Smooth muscle cell (in vitro differentiated cells): ENCODE data around the gene PIK3R2. TPM values are rescaled to one million over a fixed set of nuclear protein-coding genes. Genes with fewer than 3 reads are reported as not detected.

Experiments
- DNase-seq: peaks from one replicate; lab custom pipeline; 2025; ENCODE audit not compliant: unreplicated experiment; lab: John Stamatoyannopoulos, UW
- H2AFZ ChIP-seq: fragments of 200-600 bp; sonication (generic); 2 replicates; pipeline ENCODE4 v1.6.0; 2016; ENCODE audit warnings: antibody characterized with exemption, low read depth, mild to moderate bottlenecking
- H3F3A ChIP-seq: fragments of 200-600 bp; sonication (generic); 2 replicates; pipeline ENCODE4 v1.6.0; 2017; ENCODE audit warnings: antibody characterized with exemption, low read depth
- H3K27ac ChIP-seq: fragments of 200-600 bp; sonication (generic); 2 replicates; pipeline ENCODE4 v1.5.1; 2016; ENCODE audit warnings: low read depth, mild to moderate bottlenecking
- H3K27me3 ChIP-seq: fragments of 200-600 bp; sonication (generic); 2 replicates; pipeline ENCODE4 v1.6.1; 2016; ENCODE audit warnings: low read depth, mild to moderate bottlenecking
- H3K36me3 ChIP-seq: fragments of 200-600 bp; sonication (generic); 2 replicates; pipeline ENCODE4 v1.5.1; 2016; ENCODE audit warnings: low read depth
- H3K4me1 ChIP-seq: fragments of 200-600 bp; sonication (generic); 2 replicates; pipeline ENCODE4 v1.5.1; 2016; ENCODE audit warnings: low read depth
- H3K4me2 ChIP-seq: fragments of 200-600 bp; sonication (generic); 2 replicates; pipeline ENCODE4 v1.6.0; 2016; ENCODE audit warnings: mild to moderate bottlenecking
- H3K4me3 ChIP-seq: fragments of 200-600 bp; sonication (generic); 2 replicates; pipeline ENCODE4 v1.5.1; 2016; ENCODE audit warnings: mild to moderate bottlenecking
- H3K79me2 ChIP-seq: fragments of 200-600 bp; sonication (generic); 2 replicates; pipeline ENCODE4 v1.6.0; 2016; ENCODE audit warnings: low read depth, mild to moderate bottlenecking
- H3K9ac ChIP-seq: fragments of 200-600 bp; sonication (generic); 2 replicates; pipeline ENCODE4 v1.6.0; 2016; ENCODE audit warnings: low read depth
- H3K9me3 ChIP-seq: fragments of 200-600 bp; sonication (generic); replicated peaks from 2 replicates; pipeline ENCODE4 v1.5.1; 2016; ENCODE audit warnings: low read depth
- H4K20me1 ChIP-seq: fragments of 200-600 bp; sonication (generic); 2 replicates; pipeline ENCODE4 v1.6.0; 2016; ENCODE audit warnings: low read depth
- CTCF ChIP-seq: fragments of 200-600 bp; sonication (generic); IDR thresholded peaks from 2 replicates; pipeline ENCODE4 v1.5.1; 2017; ENCODE audit warnings: borderline replicate concordance, mild to moderate bottlenecking, antibody characterized with exemption; ENCODE audit not compliant: insufficient read depth, poor library complexity, severe bottlenecking
- WGBS: methylation state at CpG from one replicate; pipeline ENCODE4 v1.1.7; 2016; ENCODE audit warnings: low lambda C conversion rate; 5-methylcytosine and 5-hydroxymethylcytosine counted together
- polyA plus RNA-seq: library from polyadenylated mRNA; unstranded; fragments of >200 nt; fragmentation: Nextera tagmentation; extraction: Ambion mirVana; gene quantifications from 2 replicates; pipeline ENCODE4 v1.2.1, GENCODE V29; 2016
- total RNA-seq: library from RNA; depleted of rRNA; stranded (reverse); fragments of >200 nt; gene quantifications from 2 replicates; pipeline ENCODE4 v1.2.3, GENCODE V29; 2014

Gene PIK3R2
- total and polyA plus RNA-seq, 2 experiments from 2014 or later = 22.9 to 50.1 TPM

- Histone ChIP-seq H3K36me3 (no peaks in the 10 kb centered on the region), H4K20me1 (no peaks in the 10 kb centered on the region), H2AFZ (no peak overlapping the region), H3K9me3 (no peaks in the 10 kb centered on the region), H3K4me2 (no peak overlapping the region), H3K4me1 (no peaks in the 10 kb centered on the region), H3K79me2 (no peaks in the 10 kb centered on the region), H3K27me3 (no peaks in the 10 kb centered on the region), H3K9ac (no peak overlapping the region), H3K27ac (no peak overlapping the region), H3K4me3 (no peak overlapping the region), H3F3A (no peaks in the 10 kb centered on the region)
- 71% methylated on average over 7 of the region's 7 CpGs for WGBS
- TF ChIP-seq CTCF = no peak
- DNase-seq = no peak
These were observed 61.9 kb downstream of the PIK3R2 start for GRCh38 chr19:18214779-18215433.

GRCh38 chr19:18216789-18217188 lies 63.8 kb downstream of the PIK3R2 start:
- H4K20me1 ChIP-seq = no peaks in the 10 kb centered on the region
- H3K9ac ChIP-seq = no peak overlapping the region
- TF ChIP-seq CTCF = no peak
- H3K4me1 ChIP-seq = no peaks in the 10 kb centered on the region
- no peaks in the 10 kb centered on the region for H3K9me3 ChIP-seq
- peaks cover 6% of the 10 kb centered on the region for H3K27me3 ChIP-seq
- H3K79me2 ChIP-seq = no peaks in the 10 kb centered on the region
- no peak overlapping the region for H2AFZ ChIP-seq
- no peak for DNase-seq
- H3K36me3 ChIP-seq = no peaks in the 10 kb centered on the region
- H3F3A ChIP-seq = no peaks in the 10 kb centered on the region
- WGBS = 90% methylated on average over 8 of the region's 8 CpGs
- H3K27ac ChIP-seq = no peak overlapping the region
- H3K4me3 ChIP-seq = no peak overlapping the region
- H3K4me2 ChIP-seq = no peak overlapping the region

GRCh38 chr19:18218159-18218558 lies 65.2 kb downstream of the PIK3R2 start:
- no peak overlapping the region for H3K4me3 ChIP-seq
- H2AFZ ChIP-seq = no peak overlapping the region
- no peaks in the 10 kb centered on the region for H3K9me3 ChIP-seq
- no peak for DNase-seq
- no peak overlapping the region for H3K27ac ChIP-seq
- no peak overlapping the region for H3K9ac ChIP-seq
- no peaks in the 10 kb centered on the region for H3F3A ChIP-seq
- no peaks in the 10 kb centered on the region for H3K79me2 ChIP-seq
- H3K4me1 ChIP-seq = no peaks in the 10 kb centered on the region
- 91% methylated on average over 17 of the region's 17 CpGs for WGBS
- no peak overlapping the region for H3K4me2 ChIP-seq
- TF ChIP-seq CTCF = no peak
- peaks cover 6% of the 10 kb centered on the region for H3K27me3 ChIP-seq
- H4K20me1 ChIP-seq = no peaks in the 10 kb centered on the region
- H3K36me3 ChIP-seq = no peaks in the 10 kb centered on the region

- Histone ChIP-seq H3K4me1 (no peaks in the 10 kb centered on the region), H2AFZ (no peak overlapping the region), H4K20me1 (no peaks in the 10 kb centered on the region), H3F3A (no peaks in the 10 kb centered on the region), H3K36me3 (no peaks in the 10 kb centered on the region), H3K79me2 (no peaks in the 10 kb centered on the region), H3K9me3 (no peaks in the 10 kb centered on the region), H3K9ac (no peak overlapping the region), H3K27me3 (peaks cover 6% of the 10 kb centered on the region), H3K27ac (no peak overlapping the region), H3K4me2 (no peak overlapping the region), H3K4me3 (no peak overlapping the region)
- 72% methylated on average over 3 of the region's 3 CpGs for WGBS
- DNase-seq = no peak
- TF ChIP-seq CTCF = no peak
These were observed 65.6 kb downstream of the PIK3R2 start for GRCh38 chr19:18218600-18218999.
